HG03520 (cell line): ENCODE measurements around the gene EHD4.

Experiments used
- ATAC-seq: cut with Tn5 transposase; IDR thresholded peaks from one replicate; pipeline ENCODE4 v1.9.1; 2021; ENCODE audit warnings: mild to moderate bottlenecking, moderate library complexity; ENCODE audit not compliant: unreplicated experiment

Gene EHD4

GRCh38 chr15:41995476-41995855 lies 23.1 kb upstream of the EHD4 start:
- ATAC-seq = no peak

GRCh38 chr15:41994772-41995475 lies 22.6 kb upstream of the EHD4 start:
- ATAC-seq = no peak

GRCh38 chr15:41994171-41994650 lies 21.9 kb upstream of the EHD4 start:
- no peak for ATAC-seq

GRCh38 chr15:41993472-41994170 lies 21.3 kb upstream of the EHD4 start:
- no peak for ATAC-seq

- ATAC-seq = no peak
Measured at GRCh38 chr15:41992803-41993190, 20.4 kb upstream of the EHD4 start.

- no peak for ATAC-seq
Measured at GRCh38 chr15:41992151-41992802, 19.9 kb upstream of the EHD4 start.

GRCh38 chr15:41990691-41991090 lies 18.3 kb upstream of the EHD4 start:
- ATAC-seq = no peak

- ATAC-seq = no peak
Measured at GRCh38 chr15:41990243-41990605, 17.9 kb upstream of the EHD4 start.

GRCh38 chr15:41989573-41990242 lies 17.4 kb upstream of the EHD4 start:
- ATAC-seq = no peak

GRCh38 chr15:41988896-41989572 lies 16.7 kb upstream of the EHD4 start:
- no peak for ATAC-seq

- no peak for ATAC-seq
Measured at GRCh38 chr15:41987925-41988275, 15.5 kb upstream of the EHD4 start.

- no peak for ATAC-seq
Measured at GRCh38 chr15:41987246-41987924, 15.0 kb upstream of the EHD4 start.

GRCh38 chr15:41985236-41986160 lies 13.1 kb upstream of the EHD4 start:
- ATAC-seq = no peak

GRCh38 chr15:41984622-41985021 lies 12.3 kb upstream of the EHD4 start:
- ATAC-seq = no peak

- no peak for ATAC-seq
Measured at GRCh38 chr15:41983621-41984571, 11.5 kb upstream of the EHD4 start.

- no peak for ATAC-seq
Measured at GRCh38 chr15:41983221-41983620, 10.9 kb upstream of the EHD4 start.

GRCh38 chr15:41982133-41982930 lies 10.0 kb upstream of the EHD4 start:
- ATAC-seq = no peak
